HEK293 (cell line): ENCODE results near the gene BRDT.

Experiments used
- HOXC10 ChIP-seq: sonication (generic); formaldehyde crosslinking; IDR thresholded peaks from 2 replicates; pipeline ENCODE4 v1.8.1; 2023; ENCODE audit warnings: mild to moderate bottlenecking, missing genetic modification reagents
- SETDB1 ChIP-seq: IDR thresholded peaks from one replicate; pipeline ENCODE4 v1.6.1; 2017; ENCODE audit warnings: mild to moderate bottlenecking, low read length, moderate library complexity, mixed read lengths; ENCODE audit not compliant: insufficient read length
- ZFP3 ChIP-seq: fragments of 450-650 bp; formaldehyde crosslinking; IDR thresholded peaks from 2 replicates; pipeline ENCODE4 v1.5.1; 2016; ENCODE audit warnings: low read depth, missing biosample characterization, missing genetic modification characterization
- ZNF121 ChIP-seq: fragments of 450-650 bp; formaldehyde crosslinking; IDR thresholded peaks from 2 replicates; pipeline ENCODE4 v1.5.1; 2016; ENCODE audit warnings: missing biosample characterization, missing genetic modification characterization
- ZNF140 ChIP-seq: fragments of 450-650 bp; formaldehyde crosslinking; IDR thresholded peaks from 2 replicates; pipeline ENCODE4 v1.5.1; 2016; ENCODE audit warnings: missing biosample characterization, missing genetic modification characterization
- ZNF239 ChIP-seq: fragments of 450-650 bp; formaldehyde crosslinking; IDR thresholded peaks from 2 replicates; pipeline ENCODE4 v1.5.1; 2016; ENCODE audit warnings: missing biosample characterization, missing genetic modification characterization
- ZNF274 ChIP-seq, 2 experiments: fragments of 200-500 bp in 1 of 2; fragments of 450-650 bp in 1 of 2; sonication (Bioruptor generic) in 1 of 2; formaldehyde crosslinking in 1 of 2; IDR thresholded peaks; 2 replicates each; pipeline versions ENCODE4 v1.5.1 to v1.6.1; 2014 to 2016; ENCODE audit warnings: borderline replicate concordance in 1 of 2, inconsistent platforms in 1 of 2, low read length in 1 of 2, missing biosample characterization in 1 of 2, missing genetic modification characterization in 1 of 2
- ZNF324 ChIP-seq: fragments of 450-650 bp; formaldehyde crosslinking; IDR thresholded peaks from 2 replicates; pipeline ENCODE4 v1.5.1; 2016; ENCODE audit warnings: missing biosample characterization, missing genetic modification characterization
- ZNF426 ChIP-seq: fragments of 450-650 bp; formaldehyde crosslinking; IDR thresholded peaks from 2 replicates; pipeline ENCODE4 v1.5.1; 2017; ENCODE audit warnings: missing biosample characterization, missing genetic modification characterization, mild to moderate bottlenecking, inconsistent platforms, moderate library complexity
- TF ChIP-seq, protein P1 (sequence below): fragments of 450-650 bp; formaldehyde crosslinking; IDR thresholded peaks from 2 replicates; pipeline ENCODE4 v1.5.1; 2016; ENCODE audit warnings: missing biosample characterization, missing genetic modification characterization
- TF ChIP-seq, protein P2 (sequence below): fragments of 450-650 bp; formaldehyde crosslinking; IDR thresholded peaks from 2 replicates; pipeline ENCODE4 v1.5.1; 2016; ENCODE audit warnings: missing biosample characterization, missing genetic modification characterization
- TF ChIP-seq, protein P3 (sequence below): fragments of 450-650 bp; formaldehyde crosslinking; IDR thresholded peaks from 2 replicates; pipeline ENCODE4 v1.5.1; 2016; ENCODE audit warnings: missing biosample characterization, missing genetic modification characterization

DNA sequence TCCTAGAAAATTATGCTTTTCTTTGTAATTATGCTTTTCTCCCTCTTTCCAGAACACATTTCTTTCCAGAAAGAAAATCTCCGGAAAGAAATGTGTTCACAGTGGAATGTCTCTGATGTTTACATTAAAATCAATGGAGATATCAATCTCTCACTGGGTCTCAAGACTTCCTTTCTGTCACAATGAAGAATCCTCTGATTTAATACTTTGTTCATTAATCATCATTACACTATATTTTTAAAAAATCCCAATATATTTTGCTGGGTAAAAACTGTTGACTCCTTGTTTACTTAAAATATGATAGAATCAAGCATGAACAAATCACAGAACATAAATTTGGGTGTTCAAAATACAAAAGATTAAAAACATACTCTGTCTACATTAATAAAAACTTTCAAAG lies 36.9 kb upstream of the BRDT start:
- TF ChIP-seq, protein P1, sequence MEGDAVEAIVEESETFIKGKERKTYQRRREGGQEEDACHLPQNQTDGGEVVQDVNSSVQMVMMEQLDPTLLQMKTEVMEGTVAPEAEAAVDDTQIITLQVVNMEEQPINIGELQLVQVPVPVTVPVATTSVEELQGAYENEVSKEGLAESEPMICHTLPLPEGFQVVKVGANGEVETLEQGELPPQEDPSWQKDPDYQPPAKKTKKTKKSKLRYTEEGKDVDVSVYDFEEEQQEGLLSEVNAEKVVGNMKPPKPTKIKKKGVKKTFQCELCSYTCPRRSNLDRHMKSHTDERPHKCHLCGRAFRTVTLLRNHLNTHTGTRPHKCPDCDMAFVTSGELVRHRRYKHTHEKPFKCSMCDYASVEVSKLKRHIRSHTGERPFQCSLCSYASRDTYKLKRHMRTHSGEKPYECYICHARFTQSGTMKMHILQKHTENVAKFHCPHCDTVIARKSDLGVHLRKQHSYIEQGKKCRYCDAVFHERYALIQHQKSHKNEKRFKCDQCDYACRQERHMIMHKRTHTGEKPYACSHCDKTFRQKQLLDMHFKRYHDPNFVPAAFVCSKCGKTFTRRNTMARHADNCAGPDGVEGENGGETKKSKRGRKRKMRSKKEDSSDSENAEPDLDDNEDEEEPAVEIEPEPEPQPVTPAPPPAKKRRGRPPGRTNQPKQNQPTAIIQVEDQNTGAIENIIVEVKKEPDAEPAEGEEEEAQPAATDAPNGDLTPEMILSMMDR (tag by site-specific recombination): no peak
- TF ChIP-seq ZNF239 (tag by site-specific recombination): no peak
- TF ChIP-seq, protein P2, sequence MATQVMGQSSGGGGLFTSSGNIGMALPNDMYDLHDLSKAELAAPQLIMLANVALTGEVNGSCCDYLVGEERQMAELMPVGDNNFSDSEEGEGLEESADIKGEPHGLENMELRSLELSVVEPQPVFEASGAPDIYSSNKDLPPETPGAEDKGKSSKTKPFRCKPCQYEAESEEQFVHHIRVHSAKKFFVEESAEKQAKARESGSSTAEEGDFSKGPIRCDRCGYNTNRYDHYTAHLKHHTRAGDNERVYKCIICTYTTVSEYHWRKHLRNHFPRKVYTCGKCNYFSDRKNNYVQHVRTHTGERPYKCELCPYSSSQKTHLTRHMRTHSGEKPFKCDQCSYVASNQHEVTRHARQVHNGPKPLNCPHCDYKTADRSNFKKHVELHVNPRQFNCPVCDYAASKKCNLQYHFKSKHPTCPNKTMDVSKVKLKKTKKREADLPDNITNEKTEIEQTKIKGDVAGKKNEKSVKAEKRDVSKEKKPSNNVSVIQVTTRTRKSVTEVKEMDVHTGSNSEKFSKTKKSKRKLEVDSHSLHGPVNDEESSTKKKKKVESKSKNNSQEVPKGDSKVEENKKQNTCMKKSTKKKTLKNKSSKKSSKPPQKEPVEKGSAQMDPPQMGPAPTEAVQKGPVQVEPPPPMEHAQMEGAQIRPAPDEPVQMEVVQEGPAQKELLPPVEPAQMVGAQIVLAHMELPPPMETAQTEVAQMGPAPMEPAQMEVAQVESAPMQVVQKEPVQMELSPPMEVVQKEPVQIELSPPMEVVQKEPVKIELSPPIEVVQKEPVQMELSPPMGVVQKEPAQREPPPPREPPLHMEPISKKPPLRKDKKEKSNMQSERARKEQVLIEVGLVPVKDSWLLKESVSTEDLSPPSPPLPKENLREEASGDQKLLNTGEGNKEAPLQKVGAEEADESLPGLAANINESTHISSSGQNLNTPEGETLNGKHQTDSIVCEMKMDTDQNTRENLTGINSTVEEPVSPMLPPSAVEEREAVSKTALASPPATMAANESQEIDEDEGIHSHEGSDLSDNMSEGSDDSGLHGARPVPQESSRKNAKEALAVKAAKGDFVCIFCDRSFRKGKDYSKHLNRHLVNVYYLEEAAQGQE (tag by site-specific recombination): no peak
- no peak for TF ChIP-seq ZNF121 (tag by site-specific recombination)
- TF ChIP-seq ZNF274 (IDR thresholded peaks at IDR 0.05; ENCODE audit: low read length): no peak
- no peak for TF ChIP-seq ZNF274 (tag by site-specific recombination; IDR thresholded peaks at IDR 0.05; ENCODE audit: borderline replicate concordance)
- TF ChIP-seq ZNF140 (tag by site-specific recombination): no peak
- TF ChIP-seq ZNF426 (tag by site-specific recombination): no peak
- no peak for TF ChIP-seq ZNF324 (tag by site-specific recombination)
- no peak for TF ChIP-seq HOXC10 (CRISPR knock-in tag)
- no peak for TF ChIP-seq ZFP3 (tag by site-specific recombination)
- TF ChIP-seq, protein P3, sequence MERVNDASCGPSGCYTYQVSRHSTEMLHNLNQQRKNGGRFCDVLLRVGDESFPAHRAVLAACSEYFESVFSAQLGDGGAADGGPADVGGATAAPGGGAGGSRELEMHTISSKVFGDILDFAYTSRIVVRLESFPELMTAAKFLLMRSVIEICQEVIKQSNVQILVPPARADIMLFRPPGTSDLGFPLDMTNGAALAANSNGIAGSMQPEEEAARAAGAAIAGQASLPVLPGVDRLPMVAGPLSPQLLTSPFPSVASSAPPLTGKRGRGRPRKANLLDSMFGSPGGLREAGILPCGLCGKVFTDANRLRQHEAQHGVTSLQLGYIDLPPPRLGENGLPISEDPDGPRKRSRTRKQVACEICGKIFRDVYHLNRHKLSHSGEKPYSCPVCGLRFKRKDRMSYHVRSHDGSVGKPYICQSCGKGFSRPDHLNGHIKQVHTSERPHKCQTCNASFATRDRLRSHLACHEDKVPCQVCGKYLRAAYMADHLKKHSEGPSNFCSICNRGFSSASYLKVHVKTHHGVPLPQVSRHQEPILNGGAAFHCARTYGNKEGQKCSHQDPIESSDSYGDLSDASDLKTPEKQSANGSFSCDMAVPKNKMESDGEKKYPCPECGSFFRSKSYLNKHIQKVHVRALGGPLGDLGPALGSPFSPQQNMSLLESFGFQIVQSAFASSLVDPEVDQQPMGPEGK (tag by site-specific recombination): no peak
- no peak for TF ChIP-seq SETDB1
